DMS153 treated with DMSO at 0.1 percent for 48 hours (cell line): Measurements from ENCODE around the gene C12orf75.
A peak's percentile ranks its signal among the peaks of the same experiment; 100 is the strongest.

Experiments
- DNase-seq: peaks from one replicate; lab custom pipeline; 2025; ENCODE audit not compliant: unreplicated experiment; lab: John Stamatoyannopoulos, UW

Gene C12orf75

GRCh38 chr12:105409801-105410471, 79.4 kb downstream of the C12orf75 start:
- DNase-seq, result peak; percentile 97

GRCh38 chr12:105413911-105414487, 83.5 kb downstream of the C12orf75 start:
- DNase-seq, result no peak

GRCh38 chr12:105417732-105418131, 87.2 kb downstream of the C12orf75 start:
- no peak for DNase-seq

GRCh38 chr12:105418229-105418628, 87.7 kb downstream of the C12orf75 start:
- no peak for DNase-seq

GRCh38 chr12:105418821-105419291, 88.4 kb downstream of the C12orf75 start:
- DNase-seq, result no peak

GRCh38 chr12:105419606-105420005, 89.1 kb downstream of the C12orf75 start:
- DNase-seq, result no peak

- DNase-seq, result no peak
These were observed 89.6 kb downstream of the C12orf75 start for GRCh38 chr12:105420046-105420445.

GRCh38 chr12:105420659-105421240, 90.3 kb downstream of the C12orf75 start:
- peak; percentile 81 for DNase-seq
